Activated CD8-positive, alpha-beta memory T cell treated with anti-CD3 and anti-CD28 coated beads, Interleukin-2, amount 50 U/mL, for 1 hour (primary cell): Measurements from ENCODE around the gene PARD3B.

Experiments used
- DNase-seq: peaks from one replicate; pipeline ENCODE4 v3.0.0-alpha.2; 2020; ENCODE audit errors: extremely low read depth

PARD3B gene

GRCh38 chr2:205347899-205348298 lies 802.6 kb downstream of the PARD3B start:
- no peak for DNase-seq

GRCh38 chr2:205352094-205352493 lies 806.8 kb downstream of the PARD3B start:
- DNase-seq, result no peak

GRCh38 chr2:205352593-205352992 lies 807.3 kb downstream of the PARD3B start:
- no peak for DNase-seq

GRCh38 chr2:205357732-205358131 lies 812.5 kb downstream of the PARD3B start:
- no peak for DNase-seq

GRCh38 chr2:205358351-205358815 lies 813.1 kb downstream of the PARD3B start:
- DNase-seq, result no peak

GRCh38 chr2:205361272-205361671 lies 816.0 kb downstream of the PARD3B start:
- no peak for DNase-seq

- no peak for DNase-seq
Observed at GRCh38 chr2:205361970-205362369, 816.7 kb downstream of the PARD3B start.

GRCh38 chr2:205364261-205364660 lies 819.0 kb downstream of the PARD3B start:
- no peak for DNase-seq

- DNase-seq, result no peak
Observed at GRCh38 chr2:205366336-205367060, 821.2 kb downstream of the PARD3B start.

GRCh38 chr2:205367331-205367935 lies 822.2 kb downstream of the PARD3B start:
- no peak for DNase-seq

GRCh38 chr2:205369813-205370212 lies 824.5 kb downstream of the PARD3B start:
- DNase-seq, result no peak

GRCh38 chr2:205370726-205371125 lies 825.5 kb downstream of the PARD3B start:
- DNase-seq, result no peak

- DNase-seq, result no peak
Observed at GRCh38 chr2:205372141-205372540, 826.9 kb downstream of the PARD3B start.

- no peak for DNase-seq
Observed at GRCh38 chr2:205375461-205376448, 830.5 kb downstream of the PARD3B start.

- DNase-seq, result no peak
Observed at GRCh38 chr2:205377324-205377723, 832.0 kb downstream of the PARD3B start.

- DNase-seq, result no peak
Observed at GRCh38 chr2:205383601-205384000, 838.3 kb downstream of the PARD3B start.

GRCh38 chr2:205386109-205386508 lies 840.8 kb downstream of the PARD3B start:
- no peak for DNase-seq

GRCh38 chr2:205387350-205388055 lies 842.2 kb downstream of the PARD3B start:
- no peak for DNase-seq

- DNase-seq, result no peak
Observed at GRCh38 chr2:205390866-205391265, 845.6 kb downstream of the PARD3B start.

GRCh38 chr2:205401511-205401910 lies 856.2 kb downstream of the PARD3B start:
- no peak for DNase-seq

- DNase-seq, result no peak
Observed at GRCh38 chr2:205402011-205402410, 856.7 kb downstream of the PARD3B start.
